Glutamatergic neuron (in vitro differentiated cells): ENCODE results near the gene DMBT1. TPM values are rescaled to one million over a fixed set of nuclear protein-coding genes. Genes with fewer than 3 reads are reported as not detected.

Source experiments
- DNase-seq: peaks from one replicate; pipeline ENCODE4 v3.0.0; 2022
- H3K27ac Mint-ChIP-seq: one replicate; pipeline ENCODE4 v1.8.0; 2020; ENCODE audit warnings: mild to moderate bottlenecking, mixed read lengths, inconsistent platforms; ENCODE audit not compliant: unreplicated experiment
- H3K27me3 Mint-ChIP-seq: one replicate; pipeline ENCODE4 v1.8.0; 2020; ENCODE audit warnings: mild to moderate bottlenecking, moderate library complexity, mixed read lengths, inconsistent platforms; ENCODE audit not compliant: unreplicated experiment
- H3K36me3 Mint-ChIP-seq: one replicate; pipeline ENCODE4 v1.8.0; 2020; ENCODE audit warnings: mild to moderate bottlenecking, mixed read lengths, inconsistent platforms; ENCODE audit not compliant: unreplicated experiment
- H3K4me1 Mint-ChIP-seq: one replicate; pipeline ENCODE4 v1.8.0; 2020; ENCODE audit warnings: mild to moderate bottlenecking, low read depth, mixed read lengths, inconsistent platforms; ENCODE audit not compliant: unreplicated experiment
- H3K4me3 Mint-ChIP-seq: one replicate; pipeline ENCODE4 v1.8.0; 2020; ENCODE audit warnings: mild to moderate bottlenecking, mixed read lengths, inconsistent platforms; ENCODE audit not compliant: unreplicated experiment
- H3K9me3 Mint-ChIP-seq: one replicate; pipeline ENCODE4 v1.8.0; 2020; ENCODE audit warnings: mild to moderate bottlenecking, moderate library complexity, mixed read lengths, inconsistent platforms; ENCODE audit not compliant: unreplicated experiment
- CTCF ChIP-seq: fragments of 200-600 bp; sonication (generic); IDR thresholded peaks from one replicate; pipeline ENCODE4 v1.5.0; 2021; ENCODE audit not compliant: partially characterized antibody, unreplicated experiment
- total RNA-seq: library from RNA; stranded (reverse); fragmentation: NEBNext Ultra II Directional; extraction: Animal tissue kit (Norgen Biotek cat#: 25700); gene quantifications from one replicate; pipeline ENCODE4 v1.2.1, GENCODE V29; 2021; ENCODE audit not compliant: unreplicated experiment

Gene DMBT1
- total RNA-seq, 1 donor from 2014 or later: 0.17 TPM

- no peaks in the 10 kb centered on the region for H3K4me1 Mint-ChIP-seq
- H3K27me3 Mint-ChIP-seq: peaks cover 2% of the 10 kb centered on the region
- no peak overlapping the region for H3K27ac Mint-ChIP-seq
- no peak overlapping the region for H3K4me3 Mint-ChIP-seq
- H3K36me3 Mint-ChIP-seq: no peaks in the 10 kb centered on the region
- DNase-seq: no peak
- no peak for TF ChIP-seq CTCF
- H3K9me3 Mint-ChIP-seq: no peaks in the 10 kb centered on the region
These were observed 97.2 kb downstream of the DMBT1 start for GRCh38 chr10:122657729-122658128.

- Mint-ChIP-seq H3K4me1 (no peaks in the 10 kb centered on the region), H3K4me3 (no peak overlapping the region), H3K36me3 (no peaks in the 10 kb centered on the region), H3K27ac (no peak overlapping the region), H3K9me3 (no peaks in the 10 kb centered on the region), H3K27me3 (no peaks in the 10 kb centered on the region)
- no peak for DNase-seq
- no peak for TF ChIP-seq CTCF
These were observed 97.9 kb downstream of the DMBT1 start for GRCh38 chr10:122658356-122659049.

GRCh38 chr10:122659126-122659525 is 98.6 kb downstream of the DMBT1 start:
- H3K9me3 Mint-ChIP-seq: no peaks in the 10 kb centered on the region
- no peak overlapping the region for H3K4me3 Mint-ChIP-seq
- H3K36me3 Mint-ChIP-seq: no peaks in the 10 kb centered on the region
- H3K27ac Mint-ChIP-seq: no peak overlapping the region
- H3K4me1 Mint-ChIP-seq: no peaks in the 10 kb centered on the region
- DNase-seq: no peak
- no peaks in the 10 kb centered on the region for H3K27me3 Mint-ChIP-seq
- no peak for TF ChIP-seq CTCF

GRCh38 chr10:122659651-122660050 is 99.1 kb downstream of the DMBT1 start:
- TF ChIP-seq CTCF: no peak
- DNase-seq: no peak
- Mint-ChIP-seq H3K36me3 (no peaks in the 10 kb centered on the region), H3K27ac (no peak overlapping the region), H3K4me3 (no peak overlapping the region), H3K27me3 (no peaks in the 10 kb centered on the region), H3K4me1 (no peaks in the 10 kb centered on the region), H3K9me3 (no peaks in the 10 kb centered on the region)

GRCh38 chr10:122660696-122661095 is 100.1 kb downstream of the DMBT1 start:
- H3K4me1 Mint-ChIP-seq: no peaks in the 10 kb centered on the region
- no peaks in the 10 kb centered on the region for H3K9me3 Mint-ChIP-seq
- H3K4me3 Mint-ChIP-seq: no peak overlapping the region
- H3K27me3 Mint-ChIP-seq: no peaks in the 10 kb centered on the region
- H3K36me3 Mint-ChIP-seq: no peaks in the 10 kb centered on the region
- no peak for TF ChIP-seq CTCF
- no peak for DNase-seq
- no peak overlapping the region for H3K27ac Mint-ChIP-seq
